HG03175 (cell line): ENCODE measurements around the gene NMRAL1.

ENCODE experiments used
- ATAC-seq: cut with Tn5 transposase; IDR thresholded peaks from one replicate; pipeline ENCODE4 v1.9.1; 2021; ENCODE audit warnings: mild to moderate bottlenecking, moderate library complexity; ENCODE audit not compliant: unreplicated experiment

NMRAL1 gene

GRCh38 chr16:4426722-4427372 lies 47.6 kb downstream of the NMRAL1 start:
- no peak for ATAC-seq

GRCh38 chr16:4426021-4426684 lies 48.3 kb downstream of the NMRAL1 start:
- ATAC-seq, result peak; percentile 30

GRCh38 chr16:4425378-4426020 lies 48.9 kb downstream of the NMRAL1 start, which contains the start of gene DNAJA3:
Gene DNAJA3 (plus strand): TSS chr16:4425868. CDS start chr16:4425882, 14 bp downstream.
- peak; percentile 89 for ATAC-seq

- no peak for ATAC-seq
Observed at GRCh38 chr16:4420505-4421105, 53.8 kb downstream of the NMRAL1 start.

- ATAC-seq, result no peak
Observed at GRCh38 chr16:4419402-4419959, 54.9 kb downstream of the NMRAL1 start.

- ATAC-seq, result peak; percentile 65
Observed at GRCh38 chr16:4416200-4417032, 58.0 kb downstream of the NMRAL1 start, which contains the start of gene CORO7. Gene CORO7 (minus strand): TSS chr16:4416596. CDS start chr16:4416518, 78 bp downstream.

GRCh38 chr16:4415538-4416199 lies 58.8 kb downstream of the NMRAL1 start:
- no peak for ATAC-seq

GRCh38 chr16:4414187-4414917 lies 60.1 kb downstream of the NMRAL1 start:
- peak; percentile 57 for ATAC-seq

GRCh38 chr16:4412854-4413253 lies 61.6 kb downstream of the NMRAL1 start:
- no peak for ATAC-seq

- ATAC-seq, result no peak
Observed at GRCh38 chr16:4412159-4412558, 62.3 kb downstream of the NMRAL1 start.
